Right ventricle myocardium superior (tissue), 1 donor: Measurements from ENCODE around the gene AKR1B1. TPM values are rescaled to one million over a fixed set of nuclear protein-coding genes. Genes with fewer than 3 reads are reported as not detected.

Experiments
- ATAC-seq: fragments of 200-7000 bp; cut with Tn5 transposase; one replicate; pipeline ENCODE4 v1.9.1; 2020; ENCODE audit warnings: mild to moderate bottlenecking; ENCODE audit not compliant: poor library complexity
- DNase-seq: peaks from one replicate; pipeline ENCODE4 v3.0.0-alpha.2; 2020
- intact Hi-C: fragments of 100-400 bp; cut with DNase I; formaldehyde crosslinking; loops from one replicate; pipeline ENCODE4 v1.11.2; 2022
- total RNA-seq: library from RNA; stranded (reverse); fragmentation: NEBNext Ultra II Directional; extraction: Animal tissue kit (Norgen Biotek cat#: 25700); gene quantifications from one replicate; pipeline ENCODE4 v1.2.1, GENCODE V29; 2021
- donor health status: DM: no; HTN: yes; CAD: no; lungs with severe emphysema.

AKR1B1 gene
- total RNA-seq, 1 donor from 2014 or later: 208 TPM

- peak; percentile 9 for ATAC-seq
- no peak for DNase-seq
- intact Hi-C loops: no loop called here
These were observed 9.2 kb downstream of the AKR1B1 start for GRCh38 chr7:134449680-134450079.

DNA sequence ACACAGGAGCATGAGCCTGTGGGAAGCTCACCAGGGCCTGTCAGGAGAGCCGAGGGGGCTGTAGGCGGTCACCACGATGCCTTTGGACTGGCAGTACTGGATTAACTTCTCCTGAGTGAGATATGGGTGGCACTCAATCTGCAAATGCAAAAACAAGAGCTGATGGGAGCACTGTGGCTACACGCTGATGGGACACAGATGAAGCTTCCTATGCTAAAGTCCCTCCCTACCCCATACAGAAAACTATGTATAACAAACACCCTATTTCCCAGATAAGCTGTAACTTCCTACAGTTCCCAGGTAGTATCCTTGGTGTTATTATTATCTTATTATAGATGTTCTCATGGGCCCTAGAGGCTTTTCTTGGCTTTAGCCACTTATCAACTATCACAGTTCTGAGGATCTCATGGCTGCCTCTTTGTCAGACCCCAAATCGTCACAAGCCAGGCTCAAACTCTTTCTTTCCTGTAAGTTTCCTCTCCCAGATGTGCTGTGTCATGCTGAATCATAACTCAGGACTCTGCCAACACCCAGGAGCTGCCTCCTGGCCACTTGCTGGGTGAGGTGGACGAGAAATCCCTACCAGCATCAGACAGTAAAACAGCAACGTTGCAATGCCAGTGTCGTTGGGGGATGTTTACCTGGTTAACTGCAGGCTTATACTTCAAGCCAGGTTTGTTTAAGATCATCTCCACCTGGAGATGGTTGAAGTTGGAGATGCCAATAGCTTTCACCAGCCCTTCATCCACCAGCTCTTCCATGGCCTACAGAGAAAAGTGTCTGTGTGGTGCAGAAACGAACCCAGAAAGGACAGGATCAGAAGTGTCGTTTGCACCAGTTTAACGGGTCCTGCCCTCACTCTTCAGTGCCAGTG lies 10.3 kb downstream of the AKR1B1 start:
- DNase-seq: no peak
- ATAC-seq: no peak
- intact Hi-C loops: no loop called here

DNA sequence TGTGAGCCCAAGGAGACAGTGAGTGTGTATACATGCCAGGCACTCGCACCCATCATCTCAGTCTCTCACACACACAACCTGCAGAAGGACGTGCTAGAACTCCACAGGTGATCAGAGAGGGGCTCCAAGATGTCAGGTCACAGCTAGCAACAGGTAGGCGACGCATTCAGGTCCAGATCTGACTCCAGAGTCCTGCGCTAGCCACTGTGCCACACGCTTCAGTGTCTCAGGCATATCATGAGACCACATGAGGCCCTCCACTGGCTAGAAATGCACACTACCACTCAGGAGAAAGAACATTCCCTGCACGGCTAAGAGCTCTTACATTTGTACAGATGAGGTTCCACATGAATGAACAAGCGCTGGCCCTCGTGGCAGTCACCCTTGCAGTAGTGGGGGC lies 11.5 kb downstream of the AKR1B1 start:
- ATAC-seq (no peak), DNase-seq (no peak)
- intact Hi-C loops: no loop called here

- intact Hi-C loops: no loop called here
- no peak for DNase-seq
- no peak for ATAC-seq
These were observed 12.0 kb downstream of the AKR1B1 start for GRCh38 chr7:134446923-134447322.

DNA sequence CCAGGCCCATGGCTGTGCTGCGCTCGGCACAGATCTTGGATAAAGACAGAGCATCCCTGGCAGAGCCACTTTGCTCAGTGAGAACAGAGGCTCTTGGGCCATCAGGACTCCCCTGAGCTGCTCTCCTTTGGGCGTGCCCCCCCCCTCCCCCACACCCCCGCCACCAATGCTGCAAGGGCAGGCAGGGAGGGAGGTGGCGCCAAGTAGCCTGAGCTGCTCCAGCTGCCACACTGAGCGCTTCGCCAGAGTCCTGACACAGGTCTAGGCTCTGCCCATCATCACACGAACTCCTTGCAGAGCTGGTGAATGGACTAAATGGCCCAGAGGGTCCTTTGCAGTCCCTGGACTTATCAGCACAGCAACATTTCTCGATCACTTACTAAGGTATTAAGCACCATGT lies 12.5 kb downstream of the AKR1B1 start:
- ATAC-seq (no peak), DNase-seq (no peak)
- intact Hi-C loops: no loop called here

DNA sequence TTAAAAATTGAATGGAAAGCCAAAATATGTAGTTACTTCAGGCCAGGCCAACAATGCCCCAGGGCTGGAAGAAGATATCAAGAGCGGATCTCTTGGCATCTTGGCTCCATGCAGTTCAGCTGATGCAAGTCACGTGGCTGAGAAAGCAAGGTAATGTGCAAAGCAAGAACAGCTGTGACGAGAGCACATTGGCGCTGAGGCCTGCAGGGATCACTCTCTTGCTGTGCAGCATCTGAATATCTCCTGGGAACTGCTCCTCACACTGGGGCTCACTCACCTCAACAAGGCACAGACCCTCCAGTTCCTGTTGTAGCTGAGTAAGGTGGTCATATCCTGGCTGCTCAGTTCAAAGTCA lies 14.0 kb downstream of the AKR1B1 start:
- no peak for DNase-seq
- intact Hi-C loops: no loop called here
- no peak for ATAC-seq

GRCh38 chr7:134444198-134444960 lies 14.5 kb downstream of the AKR1B1 start:
- ATAC-seq (peak; percentile 90), DNase-seq (peak; percentile 69)
- intact Hi-C loops: no loop called here

GRCh38 chr7:134443396-134444070 lies 15.4 kb downstream of the AKR1B1 start:
- intact Hi-C loops: no loop called here
- DNase-seq: no peak
- ATAC-seq: peak; percentile 52

DNA sequence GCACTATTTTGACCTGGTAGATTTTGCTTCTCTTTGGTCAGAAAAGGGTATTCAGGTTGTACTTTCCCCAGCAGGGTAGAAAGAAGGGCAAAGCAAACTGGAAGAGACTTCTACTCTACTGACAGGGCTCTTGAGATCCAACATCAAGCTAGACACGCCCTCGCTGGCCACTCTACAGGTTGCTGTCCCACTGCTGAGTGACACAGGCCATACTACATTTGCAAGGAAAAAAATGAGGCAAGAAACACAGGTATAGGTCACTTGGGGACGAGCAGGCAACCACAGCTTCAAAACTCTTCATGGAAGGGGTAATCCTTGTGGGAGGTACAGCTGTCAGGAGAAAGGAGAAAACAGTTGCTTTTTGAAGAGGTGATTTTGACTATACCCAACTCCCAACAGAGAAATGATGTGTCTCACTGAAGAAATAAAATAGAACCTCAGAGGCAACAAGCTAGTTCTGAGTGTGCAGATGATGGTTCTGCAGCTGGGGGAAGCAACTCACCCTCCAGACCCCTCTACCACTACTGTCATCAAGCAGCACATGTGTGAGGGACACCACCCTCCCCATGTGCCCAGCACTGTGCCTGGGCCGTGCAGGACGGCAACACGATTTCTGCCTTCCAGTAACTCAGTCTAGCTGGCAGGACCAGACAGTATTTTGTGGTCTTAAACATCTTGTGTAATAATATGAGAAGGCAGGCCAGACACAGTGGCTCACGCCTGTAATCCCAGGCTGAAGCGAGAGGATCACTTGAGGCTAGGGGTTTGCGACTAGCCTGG lies 16.3 kb downstream of the AKR1B1 start:
- DNase-seq: no peak
- intact Hi-C loops: no loop called here

GRCh38 chr7:134441264-134441663 lies 17.6 kb downstream of the AKR1B1 start:
- DNase-seq (no peak), ATAC-seq (no peak)
- intact Hi-C loops: no loop called here

More for the DNA sequence above, 16.3 kb downstream of the AKR1B1 start:
- ATAC-seq: no peak

DNA sequence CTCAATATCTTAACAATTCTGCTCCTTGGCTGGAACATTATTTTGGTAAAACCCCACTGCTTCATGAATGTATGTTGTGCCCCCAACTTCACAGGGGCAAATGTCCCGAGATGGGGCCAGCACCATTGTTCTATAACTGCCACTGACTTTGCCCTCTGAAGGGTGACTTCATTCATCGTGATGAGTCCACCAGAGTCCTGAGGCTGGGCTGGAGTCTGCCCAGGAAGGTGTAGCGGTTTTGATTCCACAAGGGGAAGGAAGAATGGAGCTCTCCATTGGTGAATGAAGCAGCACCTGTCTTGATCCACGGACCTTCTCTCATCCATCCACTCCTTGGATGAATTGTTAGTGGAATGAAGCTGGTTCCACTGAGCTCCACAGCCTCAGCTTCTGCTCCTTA lies 18.4 kb downstream of the AKR1B1 start:
- no peak for ATAC-seq
- intact Hi-C loops: no loop called here
- no peak for DNase-seq

- no peak for DNase-seq
- peak; percentile 56 for ATAC-seq
- intact Hi-C loops: no loop called here
These were observed 18.8 kb downstream of the AKR1B1 start for GRCh38 chr7:134440067-134440466.

DNA sequence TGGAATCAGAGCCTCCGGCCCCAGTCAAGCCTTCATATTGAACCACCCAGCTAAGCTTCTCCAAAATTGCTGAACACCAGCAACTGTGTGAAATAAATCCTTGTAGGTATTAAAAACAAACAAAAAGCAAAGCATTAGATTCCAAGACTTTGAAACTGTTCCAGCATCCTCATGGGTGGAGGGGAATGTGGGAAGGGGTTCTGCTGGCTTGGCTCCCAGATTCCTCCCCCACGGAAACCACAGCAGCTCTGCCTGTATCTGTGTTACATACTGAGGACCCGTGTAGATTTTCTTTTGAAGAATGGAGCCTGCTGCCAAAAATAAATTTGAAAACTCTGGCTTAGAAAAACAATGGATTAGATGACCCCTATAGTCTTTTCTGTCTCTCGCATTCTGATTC lies 20.0 kb downstream of the AKR1B1 start:
- DNase-seq: no peak
- ATAC-seq: no peak
- intact Hi-C loops: loop anchor here (10.0 kb wide), 1 partner anchor 106 kb away; the partner anchor contains the start of gene AKR1B15

DNA sequence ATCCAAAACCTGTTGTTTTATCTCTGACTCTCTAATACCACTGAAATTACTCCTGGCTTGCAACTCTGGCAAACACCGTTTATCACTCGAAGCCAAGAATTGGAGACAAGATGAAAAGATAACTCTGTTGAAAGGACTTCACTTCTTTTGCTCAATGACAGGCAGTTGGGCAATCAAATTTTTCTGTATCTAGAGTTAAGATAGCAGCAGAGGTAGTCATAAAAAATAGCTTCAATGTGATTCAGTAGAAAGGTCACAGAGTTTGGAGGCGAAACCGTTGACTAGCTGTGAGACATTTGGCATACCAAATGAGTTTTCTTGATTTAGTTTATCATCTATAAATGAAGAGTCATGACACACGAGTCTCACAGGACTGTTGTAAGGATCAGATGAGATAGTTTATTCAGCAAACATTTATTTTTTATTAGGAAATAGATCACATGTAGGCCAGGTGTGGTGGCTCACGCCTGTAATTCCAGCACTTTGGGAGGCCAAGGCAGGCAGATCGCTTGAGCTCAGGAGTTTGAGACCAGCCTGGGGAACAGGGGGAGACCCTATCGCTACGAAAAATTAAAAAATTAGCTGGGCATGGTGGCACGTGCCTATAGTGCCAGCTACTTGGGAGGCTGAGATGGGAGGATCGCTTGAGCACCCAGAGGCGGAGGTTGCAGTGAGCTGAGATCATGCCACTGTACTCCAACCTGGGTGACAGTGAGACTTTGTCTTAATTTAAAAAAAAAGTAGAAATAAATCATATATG lies 23.6 kb downstream of the AKR1B1 start:
- no peak for DNase-seq
- intact Hi-C loops: loop anchor here (10.0 kb wide), 1 partner anchor 109 kb away; the partner anchor contains the start of gene AKR1B15
- no peak for ATAC-seq

DNA sequence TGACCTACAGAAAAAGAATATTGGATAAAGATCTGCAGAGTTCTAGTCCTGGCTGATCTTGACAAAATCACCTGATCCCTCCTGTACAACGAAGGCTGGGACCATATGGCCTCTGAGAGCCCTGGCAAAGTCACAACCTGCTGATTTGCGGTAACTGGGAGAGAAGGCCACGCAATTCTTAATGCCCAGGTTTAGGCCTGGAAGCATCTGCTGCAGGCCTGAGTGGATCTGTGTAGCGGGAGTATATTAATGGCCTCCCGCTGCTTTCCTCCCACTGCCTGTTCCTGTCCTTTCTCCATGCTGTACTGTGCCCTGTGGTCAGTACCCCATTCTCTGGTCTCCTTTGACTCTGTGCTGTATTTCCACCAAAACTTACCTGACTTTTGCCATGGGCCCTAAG lies 24.2 kb downstream of the AKR1B1 start:
- DNase-seq (no peak), ATAC-seq (no peak)
- intact Hi-C loops: loop anchor here (10.0 kb wide), 1 partner anchor 110 kb away; the partner anchor contains the start of gene AKR1B15

- intact Hi-C loops: loop anchor here (2.0 to 10.0 kb wide), 3 partner anchors 79 to 169 kb away; partner anchors contain the start of gene AKR1B15
- ATAC-seq (no peak), DNase-seq (no peak)
These were observed 25.5 kb downstream of the AKR1B1 start for GRCh38 chr7:134433430-134433829.

DNA sequence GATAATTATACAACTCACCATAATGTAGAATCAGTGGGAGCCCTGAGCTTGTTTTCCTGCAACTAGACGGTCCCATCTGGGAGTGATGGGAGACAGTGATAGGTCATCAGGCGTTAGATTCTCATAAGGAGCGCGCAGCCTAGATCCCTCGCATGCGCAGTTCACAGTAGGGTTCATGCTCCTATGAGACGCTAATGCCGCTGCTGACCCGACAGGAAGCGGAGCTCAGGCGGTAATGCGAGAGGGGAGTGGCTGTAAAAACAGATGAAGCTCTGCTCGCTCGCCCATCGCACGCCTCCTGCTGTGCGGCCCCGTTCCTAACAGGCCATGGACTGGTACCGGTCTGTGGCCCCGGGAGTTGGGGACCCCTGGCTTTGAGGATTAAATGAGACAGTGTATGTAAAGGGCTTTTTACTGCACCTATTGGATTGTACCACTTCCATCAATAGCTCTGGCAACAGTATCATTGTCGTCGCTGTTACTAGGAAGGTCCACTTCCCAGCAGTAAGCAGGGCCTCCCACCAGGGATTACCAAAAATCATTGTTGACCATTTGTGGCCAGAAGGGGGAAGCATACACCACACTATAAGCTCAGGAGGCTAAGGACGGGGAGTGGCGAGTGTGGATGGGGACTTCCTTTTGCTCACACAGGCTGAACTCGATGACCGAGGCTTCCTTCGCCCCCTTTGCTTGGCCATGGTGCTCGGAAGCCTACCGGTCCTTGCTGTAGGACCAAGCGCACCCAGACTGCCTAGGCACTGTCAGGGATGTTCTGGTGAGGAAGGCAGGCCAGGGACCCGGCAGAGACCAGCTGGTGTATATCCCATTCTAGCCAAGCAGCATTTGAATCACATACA lies 26.4 kb downstream of the AKR1B1 start:
- peak; percentile 92 for DNase-seq
- intact Hi-C loops: loop anchor here (2.0 to 10.0 kb wide), 3 partner anchors 80 to 170 kb away; partner anchors contain the start of gene AKR1B15
- peak; percentile 98 for ATAC-seq
